Fibroblast of the aortic adventitia (primary cell): ENCODE results near the gene TMPRSS3. TPM values are rescaled to one million over a fixed set of nuclear protein-coding genes. Genes with fewer than 3 reads are reported as not detected.

ENCODE experiments used
- DNase-seq: peaks from one replicate; pipeline ENCODE4 v3.0.0-alpha.2; 2010; ENCODE audit warnings: low read depth
- H3K4me3 ChIP-seq: 2 replicates; pipeline ENCODE4 v1.5.1; 2011; ENCODE audit warnings: low read depth, mild to moderate bottlenecking, control low read depth, low read length, moderate library complexity
- total RNA-seq: library from RNA; depleted of rRNA; stranded (reverse); fragments of >200 nt; gene quantifications from 2 replicates; pipeline ENCODE4 v1.2.3, GENCODE V29; 2012; ENCODE audit warnings: low replicate concordance
- TF ChIP-seq, protein P1 (sequence below): IDR thresholded peaks from 2 replicates; pipeline ENCODE4 v1.5.1; 2011; ENCODE audit warnings: mild to moderate bottlenecking, low read length, control low read depth, inconsistent platforms; ENCODE audit not compliant: insufficient read depth

The TMPRSS3 gene
- total RNA-seq, 1 donor = not detected

- DNase-seq = peak; percentile 32
- TF ChIP-seq, protein P1, sequence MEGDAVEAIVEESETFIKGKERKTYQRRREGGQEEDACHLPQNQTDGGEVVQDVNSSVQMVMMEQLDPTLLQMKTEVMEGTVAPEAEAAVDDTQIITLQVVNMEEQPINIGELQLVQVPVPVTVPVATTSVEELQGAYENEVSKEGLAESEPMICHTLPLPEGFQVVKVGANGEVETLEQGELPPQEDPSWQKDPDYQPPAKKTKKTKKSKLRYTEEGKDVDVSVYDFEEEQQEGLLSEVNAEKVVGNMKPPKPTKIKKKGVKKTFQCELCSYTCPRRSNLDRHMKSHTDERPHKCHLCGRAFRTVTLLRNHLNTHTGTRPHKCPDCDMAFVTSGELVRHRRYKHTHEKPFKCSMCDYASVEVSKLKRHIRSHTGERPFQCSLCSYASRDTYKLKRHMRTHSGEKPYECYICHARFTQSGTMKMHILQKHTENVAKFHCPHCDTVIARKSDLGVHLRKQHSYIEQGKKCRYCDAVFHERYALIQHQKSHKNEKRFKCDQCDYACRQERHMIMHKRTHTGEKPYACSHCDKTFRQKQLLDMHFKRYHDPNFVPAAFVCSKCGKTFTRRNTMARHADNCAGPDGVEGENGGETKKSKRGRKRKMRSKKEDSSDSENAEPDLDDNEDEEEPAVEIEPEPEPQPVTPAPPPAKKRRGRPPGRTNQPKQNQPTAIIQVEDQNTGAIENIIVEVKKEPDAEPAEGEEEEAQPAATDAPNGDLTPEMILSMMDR = peak; percentile 70
Measured at GRCh38 chr21:42381347-42381984, 14.4 kb downstream of the TMPRSS3 start.

GRCh38 chr21:42379426-42380215 is 16.2 kb downstream of the TMPRSS3 start:
- no peak overlapping the region for H3K4me3 ChIP-seq
- DNase-seq = no peak
- TF ChIP-seq, protein P1 = no peak

More at GRCh38 chr21:42381347-42381984, 14.4 kb downstream of the TMPRSS3 start:
- H3K4me3 ChIP-seq = no peak overlapping the region

DNA sequence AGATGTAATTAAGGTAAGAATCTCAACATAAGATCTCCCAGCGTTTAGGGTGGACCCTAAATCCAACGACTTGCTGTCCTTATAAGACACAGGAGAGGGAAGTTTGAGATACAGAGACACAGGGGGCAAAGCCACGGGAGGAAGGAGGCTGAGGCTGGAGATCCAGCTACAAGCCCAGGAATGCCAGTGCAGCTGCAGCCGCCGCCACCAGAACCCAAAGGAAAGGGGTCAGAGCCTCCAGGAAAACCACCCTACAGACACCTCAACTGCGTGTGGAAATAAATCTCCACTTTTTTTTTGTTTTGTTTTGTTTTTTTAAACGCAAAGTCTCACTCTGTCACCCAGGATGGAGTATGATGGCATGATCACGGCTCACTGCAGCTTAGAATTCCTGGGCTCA is 17.4 kb downstream of the TMPRSS3 start:
- no peak for DNase-seq
- TF ChIP-seq, protein P1 = no peak
- no peak overlapping the region for H3K4me3 ChIP-seq

- TF ChIP-seq, protein P1 = no peak
- H3K4me3 ChIP-seq = no peak overlapping the region
- no peak for DNase-seq
Measured at GRCh38 chr21:42377951-42378340, 17.9 kb downstream of the TMPRSS3 start.

DNA sequence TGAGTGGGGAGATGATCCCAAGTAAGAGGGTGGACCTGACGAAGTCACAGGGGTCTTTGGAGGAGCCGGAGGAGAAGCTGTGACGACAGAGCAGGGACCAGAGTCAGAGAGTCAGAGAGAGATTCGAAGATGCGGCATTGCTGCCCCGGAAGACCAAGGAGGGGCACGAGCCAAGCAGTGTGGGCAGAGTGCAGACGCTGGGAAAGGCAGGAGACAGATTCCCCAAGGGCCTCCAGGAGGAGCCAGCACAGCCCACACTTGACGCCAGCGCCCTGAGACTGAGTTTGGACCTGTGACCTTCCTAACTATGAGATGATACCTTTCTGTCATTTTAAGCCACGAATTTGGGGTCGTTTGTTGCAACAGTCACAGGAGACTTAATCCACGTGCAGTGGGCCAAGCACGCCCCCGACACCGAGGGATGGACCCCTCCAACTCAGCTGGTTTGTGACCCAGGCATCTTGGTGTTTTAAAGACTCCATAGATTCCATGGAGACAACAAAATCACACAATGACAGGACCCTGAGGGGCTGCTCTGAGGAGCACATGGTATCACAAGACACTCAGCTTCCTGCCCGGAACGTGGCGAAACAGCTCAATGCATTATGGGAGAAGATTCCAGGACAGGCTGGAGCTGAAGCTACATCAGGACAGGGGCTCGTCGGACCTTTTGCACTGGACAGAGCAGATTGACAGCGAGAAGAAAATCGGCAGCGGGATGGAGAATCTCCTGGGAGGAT is 18.5 kb downstream of the TMPRSS3 start:
- H3K4me3 ChIP-seq = no peak overlapping the region
- TF ChIP-seq, protein P1 = no peak
- DNase-seq = no peak

DNA sequence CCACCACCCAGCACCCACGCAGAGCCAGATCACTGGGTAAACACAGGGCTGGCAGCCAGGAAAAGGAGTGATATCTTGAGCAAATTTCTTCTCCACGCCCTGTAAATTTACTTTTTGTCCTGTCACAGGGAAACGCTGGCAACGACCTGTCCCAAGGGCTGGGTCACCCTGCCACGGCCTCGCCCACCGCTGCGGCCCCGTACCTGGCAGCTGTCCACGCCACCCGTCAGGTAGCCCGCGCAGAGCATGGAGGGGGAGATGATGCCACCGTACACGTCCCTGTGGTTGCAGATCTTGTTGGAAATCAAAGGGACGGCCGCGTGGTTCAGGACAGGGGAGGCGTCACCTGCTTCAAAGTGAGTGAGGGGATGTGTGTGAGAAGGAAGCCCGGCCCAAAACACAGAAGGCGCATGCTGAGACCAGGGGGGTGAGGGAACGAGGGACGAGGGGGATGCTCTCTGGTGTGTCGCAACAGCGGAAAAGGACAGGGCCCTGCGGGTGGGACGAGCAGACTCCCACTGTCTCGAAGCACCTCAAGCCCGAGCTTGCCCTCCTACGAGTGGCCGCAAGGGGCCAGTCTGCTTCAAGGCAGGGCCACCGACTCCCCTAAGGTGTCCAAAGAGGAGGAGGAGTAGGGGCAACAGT is 19.4 kb downstream of the TMPRSS3 start:
- DNase-seq = no peak
- no peak overlapping the region for H3K4me3 ChIP-seq
- TF ChIP-seq, protein P1 = no peak
